ENCODE data around the gene GPR27.

The GPR27 gene

DNA sequence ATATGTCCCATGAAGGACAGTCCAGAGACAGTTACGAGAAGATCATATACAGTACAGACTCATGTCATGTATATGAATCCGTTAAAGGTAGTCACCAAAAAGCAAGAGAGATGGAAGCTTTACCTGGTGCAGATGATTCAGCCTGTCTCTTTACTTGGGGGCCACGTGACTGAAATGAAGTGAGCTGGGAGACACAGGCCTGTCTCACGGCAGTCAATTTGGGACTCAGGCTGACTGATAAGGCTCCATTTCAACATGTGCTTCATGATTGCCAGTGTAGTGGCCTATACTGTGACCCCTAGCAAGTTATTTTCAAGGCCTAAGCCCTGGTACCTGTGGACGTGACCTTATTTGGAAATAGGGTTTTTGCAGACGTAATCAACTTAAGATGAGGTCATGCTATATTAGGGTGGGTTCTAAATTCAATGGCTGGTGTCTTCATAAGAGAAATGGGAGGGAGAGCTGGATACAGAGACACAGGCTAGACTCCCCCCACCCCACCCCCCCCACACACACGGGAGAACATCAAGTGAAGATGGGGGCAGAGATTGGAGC lies 34.3 kb downstream of the GPR27 start:
- DNase-seq = no peak

DNA sequence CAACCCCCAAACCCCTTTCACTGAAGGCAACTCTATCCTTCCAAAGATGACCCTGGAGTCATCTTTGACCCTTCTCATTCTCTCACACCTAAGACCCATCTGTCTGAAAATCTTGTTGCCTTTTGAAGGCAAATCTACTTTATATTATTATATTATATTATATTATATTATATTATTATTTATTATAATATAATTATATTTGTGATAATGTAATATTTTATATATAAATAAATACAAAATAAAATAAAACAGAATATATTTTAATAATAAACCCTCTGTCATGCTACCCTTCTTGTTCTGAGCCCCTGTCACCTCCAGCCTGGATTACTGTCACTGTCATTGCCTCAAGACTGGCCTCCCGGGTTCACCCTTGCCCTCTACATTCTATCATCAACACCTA lies 36.3 kb downstream of the GPR27 start:
- DNase-seq = no peak

DNA sequence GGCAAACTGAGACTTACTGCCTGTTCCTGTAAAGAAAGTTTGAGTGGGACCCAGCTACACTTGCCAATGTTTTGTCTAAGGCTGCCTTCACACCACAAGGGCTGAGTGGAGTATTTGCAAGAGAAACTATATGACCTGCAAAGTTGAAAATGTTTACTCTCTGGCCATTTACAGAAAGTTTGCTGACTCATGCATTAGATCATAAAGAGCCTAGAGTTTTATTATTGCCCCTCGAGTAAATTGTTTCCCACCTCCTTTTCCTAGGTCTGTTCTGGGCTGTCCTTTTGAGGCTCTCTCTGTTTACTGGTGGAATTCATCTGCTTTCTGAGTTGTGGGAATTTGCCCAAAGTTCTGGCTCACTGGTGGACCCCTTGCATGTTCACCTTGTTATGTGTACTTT lies 38.0 kb downstream of the GPR27 start:
- DNase-seq = no peak

DNA sequence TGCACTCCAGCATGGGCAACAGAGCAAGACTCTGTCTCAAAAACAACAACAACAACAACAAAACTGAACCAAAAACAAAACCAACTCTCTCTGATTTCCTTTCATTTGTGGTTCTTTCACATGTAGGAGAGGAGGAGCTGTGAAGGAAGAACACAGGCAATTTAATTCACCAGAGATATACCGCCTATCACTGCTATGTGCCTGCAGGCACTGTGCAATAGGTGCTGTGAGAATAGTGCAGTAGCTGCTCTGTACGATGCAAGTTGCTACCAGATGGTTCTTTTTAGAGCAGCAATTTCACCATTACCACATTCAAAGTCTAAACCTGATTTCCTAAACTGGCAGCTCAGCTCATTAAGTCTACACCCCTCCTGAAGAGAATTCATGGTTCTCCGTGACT lies 42.6 kb downstream of the GPR27 start:
- DNase-seq = no peak

DNA sequence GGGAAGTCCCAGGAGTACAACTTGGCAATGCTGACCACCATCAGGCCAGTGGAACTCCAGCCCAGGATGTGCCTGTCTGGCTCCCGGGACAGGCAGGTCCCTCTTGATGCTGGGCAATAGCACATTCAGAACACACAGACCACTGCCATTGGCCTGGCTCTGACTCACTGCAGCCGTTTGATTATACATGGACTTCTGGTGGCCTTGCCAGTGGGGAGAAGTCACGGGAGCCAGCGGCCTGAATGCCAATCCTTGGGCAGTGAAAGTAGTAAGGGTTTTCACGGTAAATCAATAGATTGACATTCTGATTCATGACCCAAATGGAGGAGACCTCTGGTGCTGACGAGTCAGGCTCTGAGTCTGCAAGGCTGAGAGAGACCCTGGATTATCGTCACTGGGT lies 43.8 kb downstream of the GPR27 start:
- no peak for DNase-seq

DNA sequence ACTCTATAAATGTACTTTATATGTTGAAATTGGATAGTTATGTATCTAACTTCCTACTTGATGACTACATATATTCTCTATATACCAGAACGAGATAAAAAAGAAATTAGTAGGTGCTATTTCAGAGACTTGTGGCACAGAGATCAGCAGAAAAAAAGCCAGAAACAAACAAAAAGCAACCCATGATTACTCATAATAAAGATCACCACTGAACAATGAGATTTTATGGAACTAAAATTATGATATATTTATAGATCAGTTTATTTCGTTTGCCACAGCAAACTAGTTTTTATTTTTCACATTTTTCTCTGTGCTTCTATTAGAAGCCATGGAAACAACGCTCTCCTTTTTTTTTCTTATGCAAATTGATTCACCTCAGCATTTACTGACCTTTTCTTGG lies 46.4 kb downstream of the GPR27 start:
- no peak for DNase-seq

DNA sequence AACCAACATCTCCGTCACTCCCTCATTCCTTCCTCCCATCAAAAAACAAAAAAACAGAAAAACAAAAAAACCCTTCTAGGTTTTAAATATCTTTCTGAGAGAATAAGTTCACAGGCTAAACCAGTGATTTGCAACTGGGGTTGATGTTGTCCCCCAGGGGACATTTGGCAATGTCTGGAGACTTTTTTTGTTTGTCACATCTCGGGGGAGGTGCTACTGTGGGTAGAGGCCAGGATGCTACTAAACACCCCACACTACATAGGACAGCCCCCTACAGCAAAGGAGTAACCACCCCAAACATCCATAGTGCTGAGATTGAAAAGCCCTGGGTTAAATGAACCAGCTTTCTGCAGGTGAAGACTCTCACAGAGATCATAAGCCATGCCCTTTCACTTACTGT lies 48.3 kb downstream of the GPR27 start:
- DNase-seq = no peak

DNA sequence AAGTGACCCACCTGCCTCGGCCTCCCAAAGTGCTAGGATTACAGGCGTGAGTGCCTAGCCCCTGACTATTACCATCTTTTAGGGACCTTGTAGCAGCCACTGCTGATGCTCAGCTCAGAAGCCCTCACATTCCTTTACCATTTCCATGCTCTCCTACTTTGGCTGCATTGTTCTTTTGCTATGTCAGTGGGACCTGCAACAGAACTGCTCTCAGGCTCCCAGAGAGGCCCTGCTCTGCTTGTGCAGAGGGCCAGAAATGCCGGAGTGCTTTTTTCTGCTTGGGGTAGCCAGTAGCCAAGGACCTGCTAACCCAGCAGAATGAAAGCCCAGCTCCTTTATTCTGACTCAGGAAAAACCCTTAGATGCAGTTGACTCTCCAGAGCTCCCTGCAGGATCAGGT lies 49.6 kb downstream of the GPR27 start:
- DNase-seq = no peak

DNA sequence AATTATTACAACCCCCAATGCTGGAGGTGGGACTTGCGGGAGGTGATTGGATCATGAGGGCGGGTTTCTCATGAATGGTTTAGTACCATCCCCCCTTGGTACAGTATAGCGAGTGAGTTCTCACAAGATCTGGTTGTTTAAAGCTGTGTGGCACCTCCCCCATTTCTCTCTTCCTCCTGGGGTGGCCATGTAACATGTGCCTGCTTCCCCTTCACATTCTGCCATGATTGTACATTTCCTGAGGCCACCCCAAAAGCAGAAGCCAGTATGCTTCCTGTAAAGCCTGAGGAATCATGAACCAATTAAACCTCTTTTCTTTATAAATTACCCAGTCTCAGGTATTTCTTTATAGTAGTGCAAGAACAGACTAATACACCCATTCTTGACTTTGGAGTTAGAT lies 51.5 kb downstream of the GPR27 start:
- DNase-seq = peak; percentile 79 to 84

DNA sequence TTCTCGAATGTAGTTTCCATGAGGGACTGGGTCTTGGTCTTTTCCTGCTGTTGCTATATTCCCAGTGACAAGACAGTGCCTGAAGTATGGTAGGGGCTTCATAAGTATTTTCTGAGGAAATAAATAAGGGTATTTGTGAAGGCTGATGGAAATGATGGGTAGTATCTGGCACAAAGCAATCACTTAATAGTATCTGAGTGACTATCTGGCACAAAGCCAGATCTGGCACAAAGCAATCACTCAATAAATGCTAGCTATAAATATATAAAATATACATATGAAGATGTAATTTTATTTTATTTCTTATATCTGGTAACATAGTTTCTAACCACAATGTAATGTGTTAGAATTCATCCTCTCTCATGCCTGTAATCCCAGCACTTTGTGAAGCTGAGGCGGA lies 52.0 kb downstream of the GPR27 start:
- no peak for DNase-seq

Data from AML-193 (cell line).